WTC11 (cell line): ENCODE data around the gene NEK4. TPM values are rescaled to one million over a fixed set of nuclear protein-coding genes. Genes with fewer than 3 reads are reported as not detected.

ENCODE experiments used
- ATAC-seq: fragments of 200-7000 bp; cut with Tn5 transposase; 2 replicates; pipeline ENCODE4 v1.10.0; 2021; ENCODE audit warnings: mild to moderate bottlenecking, moderate library complexity
- CTCF ChIA-PET: fragments of 300-600 bp; sonication (Branson Sonifier 250); formaldehyde crosslinking; loops from one replicate; lab custom pipeline; 2021; ENCODE audit warnings: antibody characterized with exemption; lab: Charles Lee
- POLR2A ChIA-PET: fragments of 350-600 bp; sonication (Branson Sonifier 250); formaldehyde crosslinking; loops from one replicate; lab custom pipeline; 2021; ENCODE audit warnings: antibody characterized with exemption; lab: Charles Lee
- DNase-seq: peaks from one replicate; pipeline ENCODE4 v3.0.0; 2021; ENCODE audit warnings: low spot score
- H3K27ac Mint-ChIP-seq: 2 replicates; pipeline ENCODE4 v1.8.0; 2021; ENCODE audit warnings: mixed read lengths
- H3K27me3 Mint-ChIP-seq: 2 replicates; pipeline ENCODE4 v1.8.0; 2021; ENCODE audit warnings: low read depth, mild to moderate bottlenecking, moderate library complexity, mixed read lengths
- H3K36me3 Mint-ChIP-seq: 2 replicates; pipeline ENCODE4 v1.8.0; 2021; ENCODE audit warnings: mixed read lengths
- H3K4me1 Mint-ChIP-seq: 2 replicates; pipeline ENCODE4 v1.8.0; 2022; ENCODE audit warnings: mixed read lengths
- H3K4me3 Mint-ChIP-seq: 2 replicates; pipeline ENCODE4 v1.8.0; 2021; ENCODE audit warnings: mild to moderate bottlenecking, moderate library complexity, mixed read lengths
- H3K9me3 Mint-ChIP-seq: 2 replicates; pipeline ENCODE4 v1.8.0; 2021; ENCODE audit warnings: mixed read lengths
- ATF1 ChIP-seq: sonication (generic); formaldehyde crosslinking; IDR thresholded peaks from 2 replicates; pipeline ENCODE4 v1.8.1; 2023; ENCODE audit warnings: mild to moderate bottlenecking, moderate library complexity, missing genetic modification reagents
- ATF3 ChIP-seq: sonication (generic); formaldehyde crosslinking; conservative IDR thresholded peaks from 2 replicates; pipeline ENCODE4 v1.8.1; 2022; ENCODE audit warnings: mild to moderate bottlenecking, missing genetic modification reagents
- CREB1 ChIP-seq: sonication (generic); formaldehyde crosslinking; IDR thresholded peaks from 2 replicates; pipeline ENCODE4 v1.8.0; 2023; ENCODE audit warnings: mild to moderate bottlenecking, missing genetic modification reagents
- E2F5 ChIP-seq: sonication (generic); formaldehyde crosslinking; IDR thresholded peaks from 2 replicates; pipeline ENCODE4 v1.8.1; 2022; ENCODE audit warnings: mild to moderate bottlenecking, moderate library complexity, missing genetic modification reagents
- ETV6 ChIP-seq: sonication (generic); formaldehyde crosslinking; IDR thresholded peaks from 2 replicates; pipeline ENCODE4 v1.8.1; 2022; ENCODE audit warnings: mild to moderate bottlenecking, missing genetic modification reagents
- NFATC4 ChIP-seq: fragments of 250-450 bp; sonication (Bioruptor Pico); IDR thresholded peaks from 2 replicates; pipeline ENCODE4 v1.9.0; 2021; ENCODE audit warnings: mild to moderate bottlenecking
- NFE2L1 ChIP-seq: sonication (generic); formaldehyde crosslinking; IDR thresholded peaks from 2 replicates; pipeline ENCODE4 v1.8.1; 2023; ENCODE audit warnings: missing genetic modification reagents
- NR2C2 ChIP-seq: sonication (generic); formaldehyde crosslinking; IDR thresholded peaks from 2 replicates; pipeline ENCODE4 v1.8.0; 2022; ENCODE audit warnings: mild to moderate bottlenecking, missing genetic modification reagents
- NR3C1 ChIP-seq: sonication (generic); formaldehyde crosslinking; conservative IDR thresholded peaks from 2 replicates; pipeline ENCODE4 v1.8.1; 2023; ENCODE audit warnings: low read depth, mild to moderate bottlenecking, missing genetic modification reagents
- SMAD3 ChIP-seq: sonication (generic); formaldehyde crosslinking; IDR thresholded peaks from 2 replicates; pipeline ENCODE4 v1.8.0; 2022; ENCODE audit warnings: missing genetic modification reagents, mild to moderate bottlenecking, borderline replicate concordance
- USF1 ChIP-seq: sonication (generic); formaldehyde crosslinking; IDR thresholded peaks from 2 replicates; pipeline ENCODE4 v1.8.0; 2022; ENCODE audit warnings: mild to moderate bottlenecking, missing genetic modification reagents
- ZNF121 ChIP-seq: sonication (generic); formaldehyde crosslinking; IDR thresholded peaks from 2 replicates; pipeline ENCODE4 v1.8.0; 2023; ENCODE audit warnings: missing genetic modification reagents
- ZNF416 ChIP-seq: fragments of 250-450 bp; sonication (Bioruptor Pico); IDR thresholded peaks from 2 replicates; pipeline ENCODE4 v1.9.0; 2021; ENCODE audit warnings: mild to moderate bottlenecking, inconsistent platforms
- ZNF671 ChIP-seq: fragments of 250-450 bp; sonication (Bioruptor Pico); IDR thresholded peaks from 2 replicates; pipeline ENCODE4 v1.8.0; 2021; ENCODE audit warnings: mild to moderate bottlenecking
- total RNA-seq: library from RNA; stranded (reverse); gene quantifications from 3 replicates; pipeline ENCODE4 v1.2.3, GENCODE V29; 2021
- TF ChIP-seq, protein P1 (sequence below): fragments of 200-600 bp; IDR thresholded peaks from 2 replicates; pipeline ENCODE4 v1.8.0; 2022; ENCODE audit warnings: antibody characterized with exemption
- TF ChIP-seq, protein P2 (sequence below): sonication (generic); formaldehyde crosslinking; IDR thresholded peaks from 2 replicates; pipeline ENCODE4 v1.8.1; 2023; ENCODE audit warnings: mild to moderate bottlenecking, missing genetic modification reagents, borderline replicate concordance

NEK4 gene
- total RNA-seq, 1 experiment from 2014 or later = 31.4 TPM

- no peak for TF ChIP-seq ZNF121 (CRISPR knock-in tag)
- no peak for TF ChIP-seq NFATC4
- TF ChIP-seq, protein P1, sequence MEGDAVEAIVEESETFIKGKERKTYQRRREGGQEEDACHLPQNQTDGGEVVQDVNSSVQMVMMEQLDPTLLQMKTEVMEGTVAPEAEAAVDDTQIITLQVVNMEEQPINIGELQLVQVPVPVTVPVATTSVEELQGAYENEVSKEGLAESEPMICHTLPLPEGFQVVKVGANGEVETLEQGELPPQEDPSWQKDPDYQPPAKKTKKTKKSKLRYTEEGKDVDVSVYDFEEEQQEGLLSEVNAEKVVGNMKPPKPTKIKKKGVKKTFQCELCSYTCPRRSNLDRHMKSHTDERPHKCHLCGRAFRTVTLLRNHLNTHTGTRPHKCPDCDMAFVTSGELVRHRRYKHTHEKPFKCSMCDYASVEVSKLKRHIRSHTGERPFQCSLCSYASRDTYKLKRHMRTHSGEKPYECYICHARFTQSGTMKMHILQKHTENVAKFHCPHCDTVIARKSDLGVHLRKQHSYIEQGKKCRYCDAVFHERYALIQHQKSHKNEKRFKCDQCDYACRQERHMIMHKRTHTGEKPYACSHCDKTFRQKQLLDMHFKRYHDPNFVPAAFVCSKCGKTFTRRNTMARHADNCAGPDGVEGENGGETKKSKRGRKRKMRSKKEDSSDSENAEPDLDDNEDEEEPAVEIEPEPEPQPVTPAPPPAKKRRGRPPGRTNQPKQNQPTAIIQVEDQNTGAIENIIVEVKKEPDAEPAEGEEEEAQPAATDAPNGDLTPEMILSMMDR = no peak
- TF ChIP-seq ZNF416 (CRISPR knock-in tag) = no peak
- TF ChIP-seq SMAD3 (CRISPR knock-in tag) = no peak
- TF ChIP-seq NR2C2 (CRISPR knock-in tag) = no peak
- no peak for TF ChIP-seq NFE2L1
- no peak for TF ChIP-seq CREB1
- TF ChIP-seq ZNF671 (CRISPR knock-in tag) = no peak
- no peak for TF ChIP-seq E2F5 (CRISPR knock-in tag)
- TF ChIP-seq NR3C1 (CRISPR knock-in tag) = no peak
- TF ChIP-seq ATF3 (CRISPR knock-in tag) = no peak
- no peak for TF ChIP-seq ETV6 (CRISPR knock-in tag)
- no peak for TF ChIP-seq USF1
- no peak for TF ChIP-seq ATF1 (CRISPR knock-in tag)
- CTCF ChIA-PET = no interaction called here
- Mint-ChIP-seq H3K4me1 (peaks cover 13% of the 10 kb centered on the region), H3K36me3 (0 out of 2 replicates have a peak, but pooled peaks cover 4% of the 10 kb centered on the region), H3K27ac (peak overlapping the region; percentile 6; the same call in 1 of the 2 replicates), H3K4me3 (no peak overlapping the region; the same call in 1 of the 2 replicates), H3K27me3 (no peaks in the 10 kb centered on the region), H3K9me3 (no peaks in the 10 kb centered on the region)
- DNase-seq (no peak), ATAC-seq (no peak)
- POLR2A ChIA-PET = no interaction called here
Observed at GRCh38 chr3:52703341-52703740, 67.4 kb downstream of the NEK4 start.

GRCh38 chr3:52697632-52697965 lies 73.1 kb downstream of the NEK4 start:
- peak overlapping the region; percentile 29; the same call in 1 of the 2 replicates for H3K27ac Mint-ChIP-seq
- H3K27me3 Mint-ChIP-seq = no peaks in the 10 kb centered on the region
- TF ChIP-seq, protein P2, sequence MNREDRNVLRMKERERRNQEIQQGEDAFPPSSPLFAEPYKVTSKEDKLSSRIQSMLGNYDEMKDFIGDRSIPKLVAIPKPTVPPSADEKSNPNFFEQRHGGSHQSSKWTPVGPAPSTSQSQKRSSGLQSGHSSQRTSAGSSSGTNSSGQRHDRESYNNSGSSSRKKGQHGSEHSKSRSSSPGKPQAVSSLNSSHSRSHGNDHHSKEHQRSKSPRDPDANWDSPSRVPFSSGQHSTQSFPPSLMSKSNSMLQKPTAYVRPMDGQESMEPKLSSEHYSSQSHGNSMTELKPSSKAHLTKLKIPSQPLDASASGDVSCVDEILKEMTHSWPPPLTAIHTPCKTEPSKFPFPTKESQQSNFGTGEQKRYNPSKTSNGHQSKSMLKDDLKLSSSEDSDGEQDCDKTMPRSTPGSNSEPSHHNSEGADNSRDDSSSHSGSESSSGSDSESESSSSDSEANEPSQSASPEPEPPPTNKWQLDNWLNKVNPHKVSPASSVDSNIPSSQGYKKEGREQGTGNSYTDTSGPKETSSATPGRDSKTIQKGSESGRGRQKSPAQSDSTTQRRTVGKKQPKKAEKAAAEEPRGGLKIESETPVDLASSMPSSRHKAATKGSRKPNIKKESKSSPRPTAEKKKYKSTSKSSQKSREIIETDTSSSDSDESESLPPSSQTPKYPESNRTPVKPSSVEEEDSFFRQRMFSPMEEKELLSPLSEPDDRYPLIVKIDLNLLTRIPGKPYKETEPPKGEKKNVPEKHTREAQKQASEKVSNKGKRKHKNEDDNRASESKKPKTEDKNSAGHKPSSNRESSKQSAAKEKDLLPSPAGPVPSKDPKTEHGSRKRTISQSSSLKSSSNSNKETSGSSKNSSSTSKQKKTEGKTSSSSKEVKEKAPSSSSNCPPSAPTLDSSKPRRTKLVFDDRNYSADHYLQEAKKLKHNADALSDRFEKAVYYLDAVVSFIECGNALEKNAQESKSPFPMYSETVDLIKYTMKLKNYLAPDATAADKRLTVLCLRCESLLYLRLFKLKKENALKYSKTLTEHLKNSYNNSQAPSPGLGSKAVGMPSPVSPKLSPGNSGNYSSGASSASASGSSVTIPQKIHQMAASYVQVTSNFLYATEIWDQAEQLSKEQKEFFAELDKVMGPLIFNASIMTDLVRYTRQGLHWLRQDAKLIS (CRISPR knock-in tag) = no peak
- TF ChIP-seq ZNF416 (CRISPR knock-in tag) = 0 out of 2 replicates have a peak, but pooled peaks have one; percentile 63
- DNase-seq (no peak), ATAC-seq (no peak)
- peaks cover 48% of the 10 kb centered on the region for H3K36me3 Mint-ChIP-seq
- H3K9me3 Mint-ChIP-seq = no peaks in the 10 kb centered on the region
- CTCF ChIA-PET = no interaction called here
- H3K4me1 Mint-ChIP-seq = no peaks in the 10 kb centered on the region
- POLR2A ChIA-PET = interaction anchor here (1.4 kb wide), 1 partner anchor 8 kb away, joined by 5 read pairs; the partner anchor contains the start of genes GLT8D1 and SPCS1
- no peak overlapping the region for H3K4me3 Mint-ChIP-seq
